ENCODE measurements around the gene TIMM29.

The TIMM29 gene

GRCh38 chr19:10964903-10965302 is 36.3 kb downstream of the TIMM29 start:
- TF ChIP-seq CTCF (conservative IDR thresholded peaks at IDR 0.05; ENCODE audit: low read depth, low read length): peak; percentile 11
- DNase-seq (ENCODE audit: low read depth): no peak
- no peak overlapping the region for H3K4me3 ChIP-seq (ENCODE audit: low read length)

DNA sequence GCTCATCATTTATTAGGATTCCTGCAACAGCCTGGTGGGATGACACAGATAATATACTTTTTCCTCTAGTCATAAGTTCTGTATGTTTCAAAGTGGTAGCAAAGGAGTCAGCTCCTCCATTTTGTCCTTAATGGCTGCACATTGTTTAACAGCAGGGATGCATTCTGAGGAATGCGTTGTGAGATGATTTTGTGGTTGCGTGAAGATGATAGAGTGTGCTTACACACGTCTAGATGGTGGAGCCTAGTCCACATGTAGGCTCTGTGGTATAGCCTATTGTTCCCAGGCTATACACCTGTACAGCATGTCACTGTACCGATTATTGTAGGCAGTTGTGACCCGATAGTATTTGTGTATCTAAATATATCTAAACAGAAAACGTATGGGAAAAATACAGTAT is 36.8 kb downstream of the TIMM29 start:
- TF ChIP-seq CTCF (conservative IDR thresholded peaks at IDR 0.05; ENCODE audit: low read depth, low read length): no peak
- no peak for DNase-seq (ENCODE audit: low read depth)
- no peak overlapping the region for H3K4me3 ChIP-seq (ENCODE audit: low read length)

GRCh38 chr19:10966809-10967208 is 38.2 kb downstream of the TIMM29 start:
- DNase-seq (ENCODE audit: low read depth): no peak
- H3K4me3 ChIP-seq (ENCODE audit: low read length): no peak overlapping the region
- no peak for TF ChIP-seq CTCF (conservative IDR thresholded peaks at IDR 0.05; ENCODE audit: low read depth, low read length)

- no peak for TF ChIP-seq CTCF (conservative IDR thresholded peaks at IDR 0.05; ENCODE audit: low read depth, low read length)
- no peak overlapping the region for H3K4me3 ChIP-seq (ENCODE audit: low read length)
- no peak for DNase-seq (ENCODE audit: low read depth)
These were observed 40.0 kb downstream of the TIMM29 start for GRCh38 chr19:10968527-10969135.

- no peak for TF ChIP-seq CTCF (conservative IDR thresholded peaks at IDR 0.05; ENCODE audit: low read depth, low read length)
- DNase-seq (ENCODE audit: low read depth): no peak
- H3K4me3 ChIP-seq (ENCODE audit: low read length): no peak overlapping the region
These were observed 42.6 kb downstream of the TIMM29 start for GRCh38 chr19:10971107-10971726.

DNA sequence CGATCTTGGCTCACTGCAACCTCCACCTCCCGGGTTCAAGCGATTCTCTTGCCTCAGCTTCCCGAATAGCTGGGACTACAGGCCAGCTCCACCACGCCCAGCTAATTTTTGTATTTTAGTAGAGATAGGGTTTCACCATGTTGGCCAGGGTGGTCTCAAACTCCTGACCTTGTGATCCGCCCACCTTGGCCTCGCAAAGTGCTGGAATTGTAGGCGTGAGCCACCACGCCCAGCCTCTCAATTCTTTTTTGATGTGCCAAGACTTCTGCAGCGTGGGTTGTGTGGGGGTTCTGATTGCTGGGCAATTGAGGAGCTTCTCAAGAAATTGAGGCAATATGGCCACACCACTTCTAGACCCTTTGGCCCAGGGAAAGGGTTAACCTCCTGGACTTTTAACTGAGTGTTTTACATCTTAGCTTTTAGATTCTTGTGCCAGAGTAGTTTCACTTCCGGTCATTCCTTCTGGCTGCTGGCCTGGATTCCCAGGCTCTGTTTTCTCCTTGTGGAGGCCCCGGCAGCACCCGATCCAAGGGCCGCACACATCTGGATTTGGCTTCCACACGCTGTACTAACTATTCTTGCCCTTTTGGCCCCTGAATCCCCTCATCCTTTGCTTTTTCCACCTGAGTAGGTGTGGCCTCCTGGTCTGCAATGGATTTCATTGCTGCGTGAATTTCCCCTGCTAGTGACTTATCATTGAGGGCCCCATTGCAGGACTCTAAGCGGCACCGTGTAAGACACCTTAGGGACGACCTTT is 46.9 kb downstream of the TIMM29 start:
- no peak for DNase-seq (ENCODE audit: low read depth)
- TF ChIP-seq CTCF (conservative IDR thresholded peaks at IDR 0.05; ENCODE audit: low read depth, low read length): no peak
- H3K4me3 ChIP-seq (ENCODE audit: low read length): no peak overlapping the region
